NB4 (cell line): ENCODE measurements around the gene PANX1.

Experiments
- DNase-seq: peaks from one replicate; pipeline ENCODE4 v3.0.0; 2010; ENCODE audit warnings: low read depth
- H3K4me3 ChIP-seq: one replicate; pipeline ENCODE4 v1.5.1; 2011; ENCODE audit warnings: mild to moderate bottlenecking, low read depth, low read length, moderate library complexity
- CTCF ChIP-seq: IDR thresholded peaks from one replicate; pipeline ENCODE4 v1.5.1; 2012; ENCODE audit warnings: low read depth, low read length
- MYC ChIP-seq: IDR thresholded peaks from 2 replicates; pipeline ENCODE4 v1.6.1; 2011; ENCODE audit warnings: low read depth, low read length
- POLR2A ChIP-seq: IDR thresholded peaks from 2 replicates; pipeline ENCODE4 v1.6.1; 2011; ENCODE audit warnings: mild to moderate bottlenecking; ENCODE audit not compliant: insufficient read length; ENCODE audit errors: extremely low read depth
- TF ChIP-seq, protein P1 (sequence below): IDR thresholded peaks from 2 replicates; pipeline ENCODE4 v1.6.1; 2011; ENCODE audit warnings: low read depth, low read length

PANX1 gene

DNA sequence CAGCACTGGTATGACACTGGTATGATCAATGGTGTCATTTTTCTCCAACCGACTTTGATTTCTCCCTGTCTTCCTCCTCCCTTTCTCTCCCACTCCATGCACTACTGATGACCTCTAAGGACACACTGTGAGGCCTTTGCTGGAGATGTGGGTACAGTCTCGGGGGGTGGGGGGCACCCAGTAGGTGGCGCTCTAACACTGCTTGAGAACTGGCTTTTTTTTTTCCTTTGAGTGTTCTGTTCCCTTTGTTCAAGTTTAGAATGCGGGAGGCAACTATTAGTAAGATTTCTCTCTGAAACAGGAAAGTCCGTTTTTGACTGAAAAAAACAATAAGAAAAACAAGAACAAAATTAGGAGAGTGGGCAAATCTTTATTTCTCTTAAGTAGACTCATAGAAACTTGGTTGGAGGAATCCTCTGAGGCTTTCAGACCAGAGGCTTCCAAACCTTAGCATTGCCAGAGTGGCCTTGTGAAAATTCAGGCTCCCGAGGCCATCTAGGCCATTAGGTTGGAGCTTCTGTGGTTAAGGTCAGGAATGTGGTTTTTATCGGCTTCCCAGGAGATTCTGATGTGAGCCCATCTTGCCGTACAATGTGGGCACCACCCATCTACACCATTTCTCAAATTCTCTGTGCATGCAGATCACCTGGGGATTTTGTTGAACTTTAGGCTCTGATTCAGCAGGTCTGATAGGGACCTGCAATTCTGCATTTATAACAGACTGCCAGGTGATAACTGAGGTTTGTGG is 43.2 kb downstream of the PANX1 start:
- peak; percentile 71 for DNase-seq
- H3K4me3 ChIP-seq, result no peak overlapping the region
- TF ChIP-seq MYC, result no peak
- peak; percentile 97 for TF ChIP-seq CTCF

DNA sequence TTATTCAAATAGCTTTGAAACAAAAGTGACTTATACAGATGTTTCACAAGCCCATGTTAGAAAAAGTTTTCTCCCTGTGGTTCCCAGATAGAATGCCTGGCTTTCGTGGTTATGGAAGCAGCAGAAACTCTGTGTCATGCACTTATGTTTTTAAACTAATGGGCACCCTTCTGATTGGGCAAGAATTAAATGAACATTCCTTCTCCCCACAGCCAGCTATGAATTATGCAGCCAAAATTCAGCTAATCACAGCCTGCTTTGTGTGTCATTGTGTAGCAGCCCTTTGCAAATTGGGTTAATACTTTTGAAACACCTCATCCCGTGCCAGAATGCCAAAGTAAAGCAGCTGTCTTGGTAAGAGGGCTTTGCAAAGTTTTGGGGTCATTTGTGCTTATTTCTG is 46.9 kb downstream of the PANX1 start:
- TF ChIP-seq MYC (no peak), CTCF (no peak), POLR2A (no peak)
- TF ChIP-seq, protein P1, sequence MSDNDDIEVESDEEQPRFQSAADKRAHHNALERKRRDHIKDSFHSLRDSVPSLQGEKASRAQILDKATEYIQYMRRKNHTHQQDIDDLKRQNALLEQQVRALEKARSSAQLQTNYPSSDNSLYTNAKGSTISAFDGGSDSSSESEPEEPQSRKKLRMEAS, result no peak
- DNase-seq, result no peak
- no peak overlapping the region for H3K4me3 ChIP-seq

GRCh38 chr11:94178331-94178730 is 49.7 kb downstream of the PANX1 start:
- no peak overlapping the region for H3K4me3 ChIP-seq
- DNase-seq, result no peak
- no peak for TF ChIP-seq POLR2A
- no peak for TF ChIP-seq MYC
- TF ChIP-seq, protein P1, result no peak
- no peak for TF ChIP-seq CTCF

- no peak for DNase-seq
- no peak for TF ChIP-seq CTCF
- no peak for TF ChIP-seq MYC
- TF ChIP-seq, protein P1, result no peak
- TF ChIP-seq POLR2A, result no peak
- no peak overlapping the region for H3K4me3 ChIP-seq
These were observed 51.1 kb downstream of the PANX1 start for GRCh38 chr11:94179696-94180095.

GRCh38 chr11:94181526-94181925 is 52.9 kb downstream of the PANX1 start:
- H3K4me3 ChIP-seq, result no peak overlapping the region
- DNase-seq, result no peak
- TF ChIP-seq POLR2A (no peak), MYC (no peak), CTCF (no peak)
- TF ChIP-seq, protein P1, result no peak
